HFF-Myc (cell line): ENCODE measurements around the gene ZBTB7A.
A peak's percentile ranks its signal among the peaks of the same experiment; 100 is the strongest.

ENCODE experiments used
- DNase-seq: peaks from one replicate; pipeline ENCODE4 v3.0.0-alpha.2; 2011; ENCODE audit warnings: low read depth; ENCODE audit errors: extremely low read depth
- H3K4me3 ChIP-seq: replicated peaks from 2 replicates; pipeline ENCODE4 v1.5.1; 2011; ENCODE audit warnings: low read depth, mild to moderate bottlenecking, control low read depth, low read length
- CTCF ChIP-seq: IDR thresholded peaks from 2 replicates; pipeline ENCODE4 v1.5.1; 2012; ENCODE audit warnings: mild to moderate bottlenecking, low read depth, low read length, control low read depth; ENCODE audit errors: missing control alignments

The ZBTB7A gene

GRCh38 chr19:4080473-4080872 is 13.8 kb upstream of the ZBTB7A start:
- no peak for DNase-seq
- H3K4me3 ChIP-seq, result no peak overlapping the region
- TF ChIP-seq CTCF, result no peak

- no peak for DNase-seq
- no peak for TF ChIP-seq CTCF
- peak overlapping the region; percentile 32 for H3K4me3 ChIP-seq
These were observed 11.3 kb upstream of the ZBTB7A start for GRCh38 chr19:4077800-4078684.

GRCh38 chr19:4077007-4077374 is 10.3 kb upstream of the ZBTB7A start:
- no peak for DNase-seq
- no peak for TF ChIP-seq CTCF
- H3K4me3 ChIP-seq, result no peak overlapping the region

GRCh38 chr19:4075373-4075772 is 8.7 kb upstream of the ZBTB7A start:
- DNase-seq, result no peak
- no peak overlapping the region for H3K4me3 ChIP-seq
- no peak for TF ChIP-seq CTCF

- no peak for TF ChIP-seq CTCF
- H3K4me3 ChIP-seq, result no peak overlapping the region
- no peak for DNase-seq
These were observed 4.9 kb upstream of the ZBTB7A start for GRCh38 chr19:4071610-4072009.

DNA sequence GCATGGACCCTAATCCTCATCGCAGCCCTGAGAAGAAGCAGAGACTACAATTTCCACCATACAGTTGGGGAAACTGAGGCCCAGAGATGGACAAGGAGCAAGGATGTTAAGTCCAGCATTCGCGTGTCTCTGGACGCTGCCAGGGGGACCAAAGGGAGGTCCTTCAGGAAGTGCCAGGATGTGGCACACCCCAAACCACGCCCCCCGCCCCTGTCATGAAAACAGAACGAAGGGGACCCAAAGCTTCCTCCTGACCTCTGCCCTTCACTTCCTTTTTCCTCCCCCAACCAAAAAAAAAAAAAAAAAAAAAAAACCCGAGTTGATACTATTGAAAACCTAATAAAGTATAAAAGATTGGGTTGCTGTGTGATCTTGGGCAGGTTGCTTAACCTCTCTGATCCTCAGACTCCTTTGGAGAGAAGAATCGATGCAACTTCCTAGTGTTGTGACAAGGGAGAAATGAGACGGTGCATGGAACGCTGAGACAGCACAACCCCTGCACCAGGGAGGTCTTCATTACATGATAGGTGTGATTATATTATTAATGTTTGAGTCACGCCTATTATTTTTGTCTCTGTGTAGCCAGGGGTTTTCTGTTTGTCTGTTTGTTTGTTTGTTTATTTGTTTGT is 2.7 kb upstream of the ZBTB7A start:
- no peak for DNase-seq
- no peak for TF ChIP-seq CTCF
- no peak overlapping the region for H3K4me3 ChIP-seq
